Measurements from ENCODE around the gene AKR1D1. TPM values are rescaled to one million over a fixed set of nuclear protein-coding genes. Genes with fewer than 3 reads are reported as not detected.

AKR1D1 gene
- total RNA-seq, 2 experiments from 2014 or later: not detected

DNA sequence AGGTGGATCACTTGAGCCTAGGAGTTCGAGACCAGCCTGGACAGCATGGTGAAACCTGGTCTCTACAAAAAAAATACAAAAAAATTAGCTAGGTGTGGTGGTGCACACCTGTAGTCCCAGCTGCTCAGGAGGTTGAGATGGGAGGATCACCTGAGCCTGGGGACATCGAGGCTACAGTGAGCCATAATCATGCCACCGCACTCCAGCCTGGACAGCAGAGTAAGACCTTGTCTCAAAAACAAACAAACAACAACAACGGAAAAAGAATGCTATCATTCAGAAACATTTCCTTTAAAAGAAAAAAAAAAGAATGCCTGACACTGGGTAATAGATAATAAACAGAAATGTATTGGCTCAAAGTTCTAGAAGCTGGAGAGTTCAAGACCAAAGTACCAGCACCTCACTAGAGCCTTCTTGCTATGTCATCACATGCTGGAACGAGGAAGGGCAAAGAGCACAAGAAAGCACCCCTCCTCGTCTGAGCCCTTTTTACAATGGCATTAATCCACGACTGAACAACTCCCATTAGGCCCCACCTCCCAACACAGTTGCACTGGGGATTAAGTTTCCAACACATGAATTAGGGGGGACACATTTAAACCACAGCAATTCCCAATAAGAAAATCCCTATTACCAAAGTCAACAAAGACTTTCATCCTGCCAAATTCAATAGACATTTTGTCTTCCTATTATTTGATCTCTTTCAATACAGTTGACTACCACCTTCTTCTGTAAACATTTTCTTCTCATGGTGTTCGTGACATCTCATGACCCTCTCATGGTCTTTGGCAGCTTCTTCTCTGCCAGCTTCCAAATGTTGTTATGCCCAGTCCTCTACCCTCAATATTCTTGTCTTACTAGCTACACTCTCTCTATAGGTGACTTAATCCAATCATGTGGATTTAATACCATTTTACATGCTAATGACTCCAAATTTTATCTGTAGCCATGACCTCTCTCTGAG, 20.0 kb downstream of the AKR1D1 start:
- DNase-seq (no peak), ATAC-seq (no peak)
- intact Hi-C loops (cut with DNase I, micrococcal nuclease): loop anchor here (2.0 to 5.0 kb wide), 2 partner anchors 641 to 643 kb away; no protein-coding TSS in a partner anchor
- H3K27me3 Mint-ChIP-seq: peaks cover 8% of the 10 kb centered on the region
- no peak overlapping the region for H3K27ac Mint-ChIP-seq
- POLR2A ChIA-PET: no interaction called here
- no peaks in the 10 kb centered on the region for H3K36me3 Mint-ChIP-seq (ENCODE audit: low read depth)
- CTCF ChIA-PET: no interaction called here
- H3K9me3 Mint-ChIP-seq (ENCODE audit: low read depth): no peaks in the 10 kb centered on the region
- H3K4me3 Mint-ChIP-seq: no peak overlapping the region
- no peaks in the 10 kb centered on the region for H3K4me1 Mint-ChIP-seq

- Mint-ChIP-seq H3K4me1 (no peaks in the 10 kb centered on the region), H3K9me3 (ENCODE audit: low read depth) (no peaks in the 10 kb centered on the region), H3K27me3 (peaks cover 8% of the 10 kb centered on the region), H3K36me3 (ENCODE audit: low read depth) (no peaks in the 10 kb centered on the region), H3K4me3 (no peak overlapping the region), H3K27ac (no peak overlapping the region)
- intact Hi-C loops (cut with DNase I, micrococcal nuclease): loop anchor here (2.0 to 5.0 kb wide), 2 partner anchors 640 to 642 kb away; no protein-coding TSS in a partner anchor
- ChIA-PET POLR2A (no interaction called here), CTCF (no interaction called here)
- DNase-seq (peak; percentile 38), ATAC-seq (peak; percentile 16)
Observed at GRCh38 chr7:138097064-138097741, 20.9 kb downstream of the AKR1D1 start.

DNA sequence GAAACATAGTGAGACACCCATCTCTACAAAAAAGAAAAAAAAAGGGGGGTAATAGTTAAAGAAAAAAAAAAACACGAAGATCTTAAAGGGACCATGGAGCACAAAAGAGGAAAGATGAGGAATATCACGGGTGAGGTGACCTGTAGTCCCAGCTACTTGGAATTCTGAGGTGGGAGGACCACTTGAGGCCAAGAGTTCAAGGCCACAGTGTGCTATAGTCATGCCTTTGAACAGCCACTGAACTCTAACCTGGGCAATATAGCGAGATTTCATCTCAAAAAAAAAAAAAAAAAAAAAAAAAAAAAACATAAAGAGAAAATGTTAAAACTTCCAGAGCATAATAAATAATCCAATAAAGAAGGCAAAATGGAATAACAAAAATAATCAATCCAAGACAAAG, 23.6 kb downstream of the AKR1D1 start:
- no peaks in the 10 kb centered on the region for H3K4me1 Mint-ChIP-seq
- intact Hi-C loops (cut with DNase I, micrococcal nuclease): loop anchor here in 1 of 2 experiments (5.0 kb wide), 1 partner anchor 637 kb away; no protein-coding TSS in a partner anchor
- ChIA-PET POLR2A (no interaction called here), CTCF (interaction anchor here (0.7 kb wide), 1 partner anchor 327 kb away, joined by 3 read pairs; no protein-coding TSS in a partner anchor)
- H3K27ac Mint-ChIP-seq: no peak overlapping the region
- H3K36me3 Mint-ChIP-seq (ENCODE audit: low read depth): no peaks in the 10 kb centered on the region
- DNase-seq (no peak), ATAC-seq (no peak)
- no peaks in the 10 kb centered on the region for H3K9me3 Mint-ChIP-seq (ENCODE audit: low read depth)
- H3K27me3 Mint-ChIP-seq: peaks cover 7% of the 10 kb centered on the region
- H3K4me3 Mint-ChIP-seq: no peak overlapping the region

DNA sequence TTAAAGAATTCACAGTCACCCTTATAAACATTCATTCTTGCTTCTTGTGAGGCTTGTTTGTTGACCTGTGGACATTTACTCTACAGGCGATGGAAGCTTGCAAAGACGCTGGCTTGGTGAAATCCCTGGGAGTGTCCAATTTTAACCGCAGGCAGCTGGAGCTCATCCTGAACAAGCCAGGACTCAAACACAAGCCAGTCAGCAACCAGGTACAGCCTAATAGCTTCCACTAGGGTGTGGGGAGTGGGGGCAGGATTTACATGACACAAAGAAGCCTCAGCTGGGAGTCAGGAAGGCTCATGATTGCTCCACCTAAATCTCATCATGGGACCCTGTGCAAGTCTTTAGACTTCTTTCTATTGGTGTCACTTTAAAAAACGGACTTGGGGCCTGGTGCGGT, 29.0 kb downstream of the AKR1D1 start:
- POLR2A ChIA-PET: no interaction called here
- Mint-ChIP-seq H3K36me3 (ENCODE audit: low read depth) (no peaks in the 10 kb centered on the region), H3K27ac (no peak overlapping the region), H3K4me3 (no peak overlapping the region), H3K4me1 (no peaks in the 10 kb centered on the region), H3K27me3 (peaks cover 5% of the 10 kb centered on the region), H3K9me3 (ENCODE audit: low read depth) (no peaks in the 10 kb centered on the region)
- CTCF ChIA-PET: no interaction called here
- no peak for DNase-seq
- ATAC-seq: no peak
- intact Hi-C loops (cut with DNase I, micrococcal nuclease): no loop called here

DNA sequence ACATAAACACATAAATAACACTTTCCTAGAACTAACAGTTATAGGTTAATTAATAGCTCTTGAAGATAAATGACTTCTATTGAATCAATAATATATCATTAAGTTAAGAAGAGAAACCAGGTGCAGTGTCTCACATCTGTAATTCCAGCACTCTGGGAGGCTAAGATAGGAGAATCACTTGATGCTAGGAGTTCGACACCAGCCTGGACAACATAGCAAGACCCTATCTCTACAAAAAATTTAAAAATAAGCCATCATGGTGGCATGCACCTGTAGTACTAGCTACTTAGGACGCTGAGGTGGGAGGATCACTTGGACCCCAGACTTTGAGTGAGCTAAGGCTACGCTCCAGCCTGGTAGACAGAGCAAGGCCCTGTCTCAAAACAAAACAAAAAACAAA, 38.8 kb downstream of the AKR1D1 start:
- DNase-seq (no peak), ATAC-seq (no peak)
- intact Hi-C loops (cut with DNase I, micrococcal nuclease): no loop called here
- ChIA-PET CTCF (interaction anchor here (1.2 kb wide), 1 partner anchor 10 kb away, joined by 5 read pairs; no protein-coding TSS in a partner anchor), POLR2A (interaction anchor here (0.6 kb wide), 1 partner anchor 546 kb away, joined by 3 read pairs; no protein-coding TSS in a partner anchor)
- H3K27ac Mint-ChIP-seq: no peak overlapping the region
- H3K36me3 Mint-ChIP-seq (ENCODE audit: low read depth): no peaks in the 10 kb centered on the region
- H3K4me3 Mint-ChIP-seq: no peak overlapping the region
- no peaks in the 10 kb centered on the region for H3K9me3 Mint-ChIP-seq (ENCODE audit: low read depth)
- no peaks in the 10 kb centered on the region for H3K4me1 Mint-ChIP-seq
- peaks cover 16% of the 10 kb centered on the region for H3K27me3 Mint-ChIP-seq

GRCh38 chr7:138116141-138116540, 39.9 kb downstream of the AKR1D1 start:
- CTCF ChIA-PET: no interaction called here
- ATAC-seq: no peak
- intact Hi-C loops (cut with DNase I, micrococcal nuclease): no loop called here
- H3K4me3 Mint-ChIP-seq: no peak overlapping the region
- DNase-seq: no peak
- no peaks in the 10 kb centered on the region for H3K4me1 Mint-ChIP-seq
- POLR2A ChIA-PET: no interaction called here
- no peaks in the 10 kb centered on the region for H3K36me3 Mint-ChIP-seq (ENCODE audit: low read depth)
- H3K9me3 Mint-ChIP-seq (ENCODE audit: low read depth): no peaks in the 10 kb centered on the region
- no peak overlapping the region for H3K27ac Mint-ChIP-seq
- peaks cover 12% of the 10 kb centered on the region for H3K27me3 Mint-ChIP-seq

DNA sequence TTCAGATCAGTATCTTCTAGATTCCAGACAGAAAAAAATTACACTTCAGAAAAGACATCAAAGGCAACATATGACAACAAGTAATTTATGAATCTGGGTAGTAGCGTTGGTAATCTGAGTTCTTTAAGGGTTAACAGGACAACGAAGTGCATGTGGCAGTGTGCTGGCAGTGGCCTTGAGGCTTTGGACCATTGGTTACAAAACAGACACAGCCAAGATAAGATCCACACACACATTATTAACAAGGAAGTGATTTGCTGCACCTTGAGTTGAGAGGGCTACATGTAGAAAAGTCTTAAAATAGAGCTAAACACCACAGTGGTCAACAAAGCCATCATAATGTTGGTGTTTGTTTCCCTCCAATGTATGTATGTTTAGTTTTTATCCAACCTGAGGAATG, 40.6 kb downstream of the AKR1D1 start:
- POLR2A ChIA-PET: no interaction called here
- no peak for ATAC-seq
- intact Hi-C loops (cut with DNase I, micrococcal nuclease): no loop called here

GRCh38 chr7:138120140-138120827, 44.0 kb downstream of the AKR1D1 start:
- ATAC-seq: no peak
- Mint-ChIP-seq H3K27me3 (peaks cover 10% of the 10 kb centered on the region), H3K9me3 (ENCODE audit: low read depth) (no peaks in the 10 kb centered on the region), H3K4me1 (no peaks in the 10 kb centered on the region), H3K36me3 (ENCODE audit: low read depth) (no peaks in the 10 kb centered on the region), H3K27ac (no peak overlapping the region), H3K4me3 (no peak overlapping the region)
- DNase-seq: no peak
- POLR2A ChIA-PET: no interaction called here
- CTCF ChIA-PET: interaction anchor here (0.7 kb wide), 1 partner anchor 904 kb away, joined by 3 read pairs; no protein-coding TSS in a partner anchor
- intact Hi-C loops (cut with DNase I, micrococcal nuclease): no loop called here

More for the DNA sequence above, 40.6 kb downstream of the AKR1D1 start:
- CTCF ChIA-PET: no interaction called here
- Mint-ChIP-seq H3K4me3 (no peak overlapping the region), H3K27me3 (peaks cover 10% of the 10 kb centered on the region), H3K27ac (no peak overlapping the region), H3K36me3 (ENCODE audit: low read depth) (no peaks in the 10 kb centered on the region), H3K4me1 (no peaks in the 10 kb centered on the region), H3K9me3 (ENCODE audit: low read depth) (no peaks in the 10 kb centered on the region)
- no peak for DNase-seq

DNA sequence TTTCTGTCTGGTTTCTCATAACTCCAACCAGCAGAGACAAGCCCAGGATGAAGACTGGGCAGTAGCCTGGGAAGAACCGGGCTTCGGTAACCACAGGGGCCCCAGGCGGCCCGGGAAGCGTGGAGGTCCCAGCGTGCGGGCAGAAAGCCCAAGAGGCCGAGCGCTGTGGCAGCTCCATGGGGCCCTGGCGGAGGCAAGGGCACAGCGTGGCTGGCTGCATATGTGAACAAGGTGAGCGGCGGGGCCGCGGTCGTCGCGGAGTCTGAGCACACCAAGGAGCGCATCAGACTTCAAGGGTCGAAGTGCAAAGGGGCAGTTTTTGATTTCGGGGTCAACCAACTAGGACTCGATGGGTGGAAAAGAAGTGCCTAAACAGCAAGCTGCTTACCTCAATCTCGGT, 45.9 kb downstream of the AKR1D1 start:
- H3K4me3 Mint-ChIP-seq: no peak overlapping the region
- no peaks in the 10 kb centered on the region for H3K36me3 Mint-ChIP-seq (ENCODE audit: low read depth)
- intact Hi-C loops (cut with DNase I, micrococcal nuclease): no loop called here
- no peak for DNase-seq
- POLR2A ChIA-PET: no interaction called here
- H3K4me1 Mint-ChIP-seq: no peaks in the 10 kb centered on the region
- peaks cover 3% of the 10 kb centered on the region for H3K27me3 Mint-ChIP-seq
- CTCF ChIA-PET: no interaction called here
- H3K9me3 Mint-ChIP-seq (ENCODE audit: low read depth): no peaks in the 10 kb centered on the region
- no peak for ATAC-seq
- H3K27ac Mint-ChIP-seq: no peak overlapping the region

- intact Hi-C loops (cut with DNase I, micrococcal nuclease): no loop called here
- Mint-ChIP-seq H3K27ac (no peak overlapping the region), H3K4me3 (no peak overlapping the region), H3K27me3 (no peaks in the 10 kb centered on the region), H3K36me3 (ENCODE audit: low read depth) (no peaks in the 10 kb centered on the region), H3K9me3 (ENCODE audit: low read depth) (peaks cover under 1% of the 10 kb centered on the region), H3K4me1 (no peaks in the 10 kb centered on the region)
- POLR2A ChIA-PET: no interaction called here
- no peak for ATAC-seq
- no peak for DNase-seq
- CTCF ChIA-PET: interaction anchor here (0.6 kb wide), 1 partner anchor 11 kb away, joined by 5 read pairs; no protein-coding TSS in a partner anchor
Observed at GRCh38 chr7:138125119-138125518, 48.9 kb downstream of the AKR1D1 start.

DNA sequence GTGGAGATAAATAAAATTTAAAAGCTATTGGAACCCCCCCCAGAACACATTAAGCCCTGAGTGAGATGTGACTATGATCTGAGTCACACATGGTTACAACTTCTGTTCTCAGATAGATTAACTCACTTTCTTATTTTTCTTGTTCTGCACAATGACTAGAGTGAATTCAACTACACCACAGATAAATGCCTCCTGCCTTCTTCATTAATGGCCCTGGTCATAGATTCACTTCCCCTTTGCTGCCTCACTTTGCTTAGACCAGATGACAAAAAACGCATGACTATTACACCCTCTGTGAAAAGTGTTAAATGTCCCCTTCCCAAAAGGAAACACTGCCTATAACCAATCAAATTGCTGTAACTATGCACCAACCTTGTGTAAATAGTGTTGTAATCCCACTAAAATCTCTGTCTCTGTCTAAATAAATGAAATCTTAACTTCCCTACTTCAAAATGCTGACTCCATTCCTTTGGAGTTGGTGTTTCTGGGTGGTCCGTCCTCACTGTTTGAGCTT, 49.4 kb downstream of the AKR1D1 start:
- no peak for DNase-seq
- ATAC-seq: peak; percentile 26
- Mint-ChIP-seq H3K27me3 (no peaks in the 10 kb centered on the region), H3K4me1 (no peaks in the 10 kb centered on the region), H3K36me3 (ENCODE audit: low read depth) (no peaks in the 10 kb centered on the region), H3K4me3 (no peak overlapping the region), H3K9me3 (ENCODE audit: low read depth) (peaks cover 2% of the 10 kb centered on the region), H3K27ac (no peak overlapping the region)
- CTCF ChIA-PET: interaction anchor here (0.6 kb wide), 1 partner anchor 11 kb away, joined by 5 read pairs; no protein-coding TSS in a partner anchor
- POLR2A ChIA-PET: no interaction called here
- intact Hi-C loops (cut with DNase I, micrococcal nuclease): no loop called here
